H1 (cell line): ENCODE measurements around the gene ADAMTS9. TPM values are rescaled to one million over a fixed set of nuclear protein-coding genes. Genes with fewer than 3 reads are reported as not detected.

Experiments
- CTCF ChIA-PET: fragments of 300-600 bp; sonication (Branson Sonifier 250); formaldehyde crosslinking; loops from one replicate; lab custom pipeline; 2021; ENCODE audit not compliant: partially characterized antibody; lab: Charles Lee
- POLR2A ChIA-PET: fragments of 300-600 bp; sonication (Branson Sonifier 250); formaldehyde crosslinking; loops from one replicate; lab custom pipeline; 2021; ENCODE audit warnings: inconsistent platforms; ENCODE audit not compliant: partially characterized antibody; lab: Charles Lee
- DNase-seq, 2 experiments: peaks; one replicate each; pipeline versions ENCODE4 v3.0.0 to v3.0.0-alpha.2; 2010 to 2022; ENCODE audit warnings: low spot score in 2 of 2, low read depth in 1 of 2, mixed read lengths in 1 of 2
- FAIRE-seq: peaks from 2 replicates; lab custom pipeline; 2011; peaks lifted over from hg19 to GRCh38; lab: Jason Lieb, UNC
- H2AFZ ChIP-seq: 2 replicates; pipeline ENCODE4 v1.8.1; 2012; ENCODE audit warnings: low read length, inconsistent platforms
- H2AK5ac ChIP-seq: 2 replicates; pipeline ENCODE4 v1.6.1; 2013; ENCODE audit warnings: low read depth, low read length
- H2BK120ac ChIP-seq: replicated peaks from 2 replicates; pipeline ENCODE3; 2013; ENCODE audit warnings: low read depth, low read length, inconsistent platforms
- H2BK12ac ChIP-seq: 2 replicates; pipeline ENCODE4 v1.6.1; 2013; ENCODE audit warnings: low read depth, low read length
- H2BK15ac ChIP-seq: 2 replicates; pipeline ENCODE4 v1.6.1; 2013; ENCODE audit warnings: low read length
- H2BK20ac ChIP-seq: 2 replicates; pipeline ENCODE4 v1.6.1; 2013; ENCODE audit warnings: low read length
- H2BK5ac ChIP-seq: 2 replicates; pipeline ENCODE4 v1.6.1; 2013; ENCODE audit warnings: low read depth, low read length
- H3K14ac ChIP-seq: 2 replicates; pipeline ENCODE4 v1.6.1; 2013; ENCODE audit warnings: inconsistent platforms; ENCODE audit not compliant: insufficient read length
- H3K18ac ChIP-seq: 2 replicates; pipeline ENCODE4 v1.6.1; 2013; ENCODE audit warnings: low read length; ENCODE audit errors: extremely low read depth
- H3K23ac ChIP-seq: 2 replicates; pipeline ENCODE4 v1.6.1; 2013; ENCODE audit warnings: inconsistent platforms; ENCODE audit not compliant: insufficient read length
- H3K23me2 ChIP-seq: 2 replicates; pipeline ENCODE4 v1.6.1; 2013; ENCODE audit warnings: low read depth, low read length
- H3K27ac ChIP-seq: 2 replicates; pipeline ENCODE4 v1.6.1; 2011; ENCODE audit warnings: low read depth, low read length, inconsistent platforms
- H3K27me3 ChIP-seq, 4 experiments: replicated peaks in 1 of 4; 1 replicate in 1 of 4; 2 replicates in 3 of 4; pipeline versions ENCODE4 v1.6.1 to v1.8.1; 2011 to 2013; ENCODE audit warnings: low read length in 3 of 4, mild to moderate bottlenecking in 3 of 4, inconsistent platforms in 2 of 4, mixed read lengths in 2 of 4, moderate library complexity in 1 of 4; ENCODE audit not compliant: control insufficient read depth in 3 of 4, insufficient read depth in 3 of 4; ENCODE audit errors: extremely low read depth in 1 of 4
- H3K36me3 ChIP-seq, 4 experiments: 2 replicates each; pipeline versions ENCODE4 v1.6.1 to v1.8.1; 2011 to 2013; ENCODE audit warnings: mild to moderate bottlenecking in 4 of 4, low read length in 3 of 4, moderate library complexity in 2 of 4, control low read depth in 1 of 4, inconsistent platforms in 1 of 4; ENCODE audit not compliant: insufficient read depth in 4 of 4, control insufficient read depth in 2 of 4
- H3K4ac ChIP-seq: replicated peaks from 2 replicates; pipeline ENCODE3; 2013; ENCODE audit warnings: low read length, low read depth, mixed read lengths, inconsistent platforms; ENCODE audit not compliant: insufficient read length
- H3K4me1 ChIP-seq, 4 experiments: replicated peaks in 1 of 4; 1 replicate in 1 of 4; 2 replicates in 3 of 4; pipeline versions ENCODE4 v1.6.1 to v1.8.1; 2011 to 2013; ENCODE audit warnings: low read length in 3 of 4, inconsistent platforms in 2 of 4, mixed read lengths in 1 of 4; ENCODE audit not compliant: insufficient read depth in 4 of 4, control insufficient read depth in 3 of 4
- H3K4me2 ChIP-seq, 2 experiments: 2 replicates each; pipeline versions ENCODE4 v1.6.1 to v1.8.1; 2011 to 2013; ENCODE audit warnings: low read depth in 2 of 2, low read length in 2 of 2, control low read depth in 1 of 2, inconsistent platforms in 1 of 2, mild to moderate bottlenecking in 1 of 2; ENCODE audit not compliant: insufficient read depth in 1 of 2
- H3K4me3 ChIP-seq, 4 experiments: fragments of 200-600, 300-600 bp in 1 of 4; sonication (generic), shearing (Covaris generic), sonication (Bioruptor Twin) in 1 of 4; 2 replicates each; pipeline versions ENCODE4 v1.5.1 to v1.8.1; 2011 to 2016; ENCODE audit warnings: low read length in 4 of 4, low read depth in 3 of 4, control low read depth in 2 of 4, inconsistent platforms in 2 of 4, mild to moderate bottlenecking in 2 of 4, mixed read lengths in 1 of 4, moderate library complexity in 1 of 4; ENCODE audit not compliant: insufficient read depth in 2 of 4; ENCODE audit errors: extremely low read depth in 1 of 4
- H3K56ac ChIP-seq: replicated peaks from 2 replicates; pipeline ENCODE3; 2013; ENCODE audit warnings: low read depth, mild to moderate bottlenecking, mixed read lengths, low read length, inconsistent platforms; ENCODE audit not compliant: insufficient read length
- H3K79me1 ChIP-seq: 2 replicates; pipeline ENCODE4 v1.6.1; 2013; ENCODE audit warnings: low read depth, low read length, control low read depth
- H3K79me2 ChIP-seq, 2 experiments: 2 replicates each; pipeline versions ENCODE4 v1.6.1 to v1.8.1; 2012 to 2013; ENCODE audit warnings: low read length in 2 of 2, mild to moderate bottlenecking in 2 of 2, inconsistent platforms in 1 of 2; ENCODE audit not compliant: insufficient read depth in 2 of 2, control insufficient read depth in 1 of 2
- H3K9ac ChIP-seq, 4 experiments: replicated peaks in 1 of 4; 1 replicate in 1 of 4; 2 replicates in 3 of 4; pipeline versions ENCODE4 v1.6.1 to v1.8.1; 2011 to 2013; ENCODE audit warnings: low read depth in 3 of 4, low read length in 3 of 4, control low read depth in 2 of 4, mild to moderate bottlenecking in 2 of 4, moderate library complexity in 2 of 4, inconsistent platforms in 1 of 4; ENCODE audit errors: extremely low read depth in 1 of 4
- H3K9me3 ChIP-seq, 2 experiments: 2 replicates each; pipeline versions ENCODE4 v1.6.1 to v1.8.1; 2012 to 2013; ENCODE audit warnings: mild to moderate bottlenecking in 2 of 2, moderate library complexity in 2 of 2, control low read depth in 1 of 2, inconsistent platforms in 1 of 2, low read depth in 1 of 2, low read length in 1 of 2, mixed read lengths in 1 of 2; ENCODE audit not compliant: insufficient read depth in 2 of 2
- H4K20me1 ChIP-seq, 2 experiments: replicated peaks in 1 of 2; 2 replicates each; pipeline versions ENCODE3 to v1.8.1; 2011 to 2013; ENCODE audit warnings: inconsistent platforms in 2 of 2, low read length in 2 of 2, mild to moderate bottlenecking in 1 of 2; ENCODE audit not compliant: insufficient read depth in 2 of 2, control insufficient read depth in 1 of 2
- H4K5ac ChIP-seq: 2 replicates; pipeline ENCODE4 v1.6.1; 2013; ENCODE audit warnings: low read length, low read depth, mixed read lengths, inconsistent platforms; ENCODE audit not compliant: insufficient read length
- H4K8ac ChIP-seq: 2 replicates; pipeline ENCODE4 v1.8.0; 2013; ENCODE audit warnings: mild to moderate bottlenecking, moderate library complexity, low read length, inconsistent platforms; ENCODE audit not compliant: insufficient read depth; ENCODE audit errors: extremely low read depth
- H4K91ac ChIP-seq: replicated peaks from 2 replicates; pipeline ENCODE3; 2013; ENCODE audit warnings: low read length, mixed read lengths, inconsistent platforms; ENCODE audit not compliant: insufficient read length
- BRCA1 ChIP-seq: IDR thresholded peaks from 2 replicates; pipeline ENCODE4 v1.6.1; 2012; ENCODE audit warnings: low read depth, low read length, improper control_type of control experiment
- CREB1 ChIP-seq: IDR thresholded peaks from 2 replicates; pipeline ENCODE4 v1.6.1; 2012; ENCODE audit warnings: inconsistent platforms
- RAD21 ChIP-seq, 2 experiments: IDR thresholded peaks in 1 of 2; conservative IDR thresholded peaks in 1 of 2; 2 replicates each; pipeline ENCODE4 v1.6.1; 2011; ENCODE audit warnings: low read depth in 2 of 2, low read length in 2 of 2, improper control_type of control experiment in 1 of 2, inconsistent platforms in 1 of 2, mild to moderate bottlenecking in 1 of 2, moderate library complexity in 1 of 2
- SRF ChIP-seq: IDR thresholded peaks from 2 replicates; pipeline ENCODE4 v1.6.1; 2011; ENCODE audit warnings: mild to moderate bottlenecking, low read depth, low read length, moderate library complexity
- TAF1 ChIP-seq: IDR thresholded peaks from 2 replicates; pipeline ENCODE4 v1.6.1; 2011; ENCODE audit warnings: mild to moderate bottlenecking, low read depth, low read length
- TEAD4 ChIP-seq: IDR thresholded peaks from 2 replicates; pipeline ENCODE4 v1.6.1; 2012; ENCODE audit warnings: low read depth, low read length, inconsistent platforms, mixed read lengths
- YY1 ChIP-seq: IDR thresholded peaks from 2 replicates; pipeline ENCODE4 v1.6.1; 2011; ENCODE audit warnings: low read depth, mild to moderate bottlenecking, low read length
- WGBS, 2 experiments: shearing (Covaris generic) in 1 of 2; methylation state at CpG; one replicate each; pipeline versions ENCODE4 v1.1.6 to v1.1.7; 2013 to 2015; ENCODE audit warnings: low lambda C conversion rate in 2 of 2, mixed read lengths in 2 of 2, inconsistent platforms in 1 of 2, low coverage in 1 of 2, missing lambda C conversion rate in 1 of 2; ENCODE audit not compliant: insufficient replicate concordance in 2 of 2, insufficient coverage in 1 of 2, insufficient read length in 1 of 2; ENCODE audit errors: extremely low coverage in 1 of 2, missing lambda C conversion rate in 1 of 2; 5-methylcytosine and 5-hydroxymethylcytosine counted together
- polyA plus RNA-seq, 7 experiments: library from polyadenylated mRNA; depleted of rRNA in 3 of 7; stranded (reverse) in 5 of 7; unstranded in 2 of 7; fragments of >200 nt in 5 of 7; fragments of 200-250 nt in 2 of 7; gene quantifications; 1 replicate in 5 of 7; 2 replicates in 1 of 7; 4 replicates in 1 of 7; pipeline versions ENCODE4 v1.2.1 to v1.2.3, GENCODE V29; 2011 to 2013; ENCODE audit warnings: missing spikeins in 2 of 7, mixed read lengths in 2 of 7
- total RNA-seq: library from RNA; stranded (reverse); fragmentation: NEBNext Ultra II Directional; extraction: Animal tissue kit (Norgen Biotek cat#: 25700); gene quantifications from 2 replicates; pipeline ENCODE4 v1.2.1, GENCODE V29; 2021

The ADAMTS9 gene
- total and polyA plus RNA-seq, 2 of the 8 experiments (the other 6 are each of a cell fraction or from before 2014, with no cell fraction given), result 0.20 to 0.41 TPM

DNA sequence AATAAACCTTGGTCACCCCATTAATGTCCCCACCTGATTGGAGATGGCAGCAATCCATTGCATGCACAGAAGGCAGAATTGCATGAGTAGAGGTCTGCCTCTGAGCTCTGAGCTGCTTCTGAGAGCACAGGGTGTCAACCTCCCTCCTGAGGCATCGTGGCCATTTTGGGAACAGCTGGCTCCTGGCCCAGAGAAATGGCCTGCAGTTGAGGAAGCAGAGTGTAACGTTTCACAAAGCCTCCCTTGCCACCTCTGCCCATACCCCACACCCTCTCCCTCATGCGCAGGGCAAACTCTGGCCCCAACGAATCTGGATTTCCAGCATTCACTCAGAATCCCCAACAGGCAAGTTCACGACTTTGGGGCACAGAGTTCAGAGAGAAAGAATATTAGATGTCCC lies 198.9 kb downstream of the ADAMTS9 start:
- Histone ChIP-seq H2BK15ac (no peak overlapping the region), H4K5ac (no peak overlapping the region), H3K27me3 (peaks cover 0 to 8% (median 7%) of the 10 kb centered on the region in 4 experiments; a peak in 3 of 7 replicates), H4K20me1 (no peaks in the 10 kb centered on the region), H3K27ac (peak overlapping the region; percentile 24; the same call in 1 of the 2 replicates), H3K4me3 (peak overlapping the region in 2 of 4 experiments; percentile 10 to 45; a peak in 3 of 8 replicates), H2AK5ac (no peak overlapping the region), H2BK20ac (no peak overlapping the region), H2BK5ac (no peak overlapping the region), H3K36me3 (no peaks in the 10 kb centered on the region), H3K4me2 (peak overlapping the region; percentile 62 to 67), H3K79me2 (no peaks in the 10 kb centered on the region), H3K18ac (no peak overlapping the region), H2AFZ (peak overlapping the region; percentile 70), H3K23ac (no peak overlapping the region), H3K79me1 (no peaks in the 10 kb centered on the region), H3K9me3 (no peaks in the 10 kb centered on the region), H3K4ac (no peak overlapping the region), H3K4me1 (peaks cover 18 to 27% (median 21%) of the 10 kb centered on the region in 4 experiments), H4K8ac (no peak overlapping the region), H3K14ac (no peak overlapping the region), H2BK120ac (no peak overlapping the region), H3K23me2 (no peaks in the 10 kb centered on the region), H3K9ac (peak overlapping the region in 2 of 4 experiments; percentile 40 to 53; a peak in 2 of 7 replicates), H4K91ac (no peak overlapping the region), H3K56ac (no peak overlapping the region), H2BK12ac (no peak overlapping the region)
- ChIA-PET POLR2A (interaction anchor here (1.1 kb wide), 1 partner anchor 12 kb away, joined by 3 read pairs; no protein-coding TSS in a partner anchor), CTCF (interaction anchor here (1.1 to 1.7 kb wide), 5 partner anchors 30 to 465 kb away, joined by 3 to 6 read pairs (median 3); no protein-coding TSS in a partner anchor)
- DNase-seq (no peak), FAIRE-seq (no peak)
- WGBS, 2 experiments, result 54% methylated on average over 5 of the region's 5 CpGs; no CpG with 5 or more reads in 1 of the 2 experiments
- no peak for TF ChIP-seq SRF
- no peak for TF ChIP-seq TEAD4
- no peak for TF ChIP-seq BRCA1
- TF ChIP-seq YY1, result peak; percentile 58; the same call in 1 of the 2 replicates
- 0 out of 2 replicates have a peak, but pooled peaks have one; percentile 10 for TF ChIP-seq TAF1
- no peak for TF ChIP-seq CREB1
- no peak for TF ChIP-seq RAD21 (IDR thresholded peaks at IDR 0.05 in 1 of 2, conservative IDR thresholded peaks at IDR 0.05 in 1 of 2; ENCODE audit: low read depth in 2 of 2, low read length in 2 of 2)
